ENCODE results near the gene ADARB2. TPM values are rescaled to one million over a fixed set of nuclear protein-coding genes. Genes with fewer than 3 reads are reported as not detected.

The ADARB2 gene
- total RNA-seq, 4 donors from 2014 or later = 2.0 to 9.9 (median 5.1) TPM

DNA sequence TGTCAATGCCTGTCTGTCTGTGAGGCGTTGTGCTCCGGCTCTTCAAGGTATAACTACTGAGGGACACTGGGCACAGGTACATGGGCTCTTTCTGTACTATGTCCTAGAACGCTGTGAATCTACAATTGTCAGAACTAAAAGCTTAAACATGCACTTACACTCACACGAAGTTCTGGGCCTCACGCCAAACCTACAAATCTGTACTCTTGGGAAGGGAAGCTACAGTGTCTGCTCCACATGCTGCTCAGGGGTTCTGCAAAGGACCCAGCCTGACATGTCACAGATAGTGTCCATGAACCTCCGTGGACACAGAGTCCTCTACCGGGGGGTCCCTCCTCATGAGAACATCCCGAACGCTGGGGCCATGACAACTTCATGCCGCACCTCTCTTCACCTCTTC is 412.4 kb downstream of the ADARB2 start:
- no peak for TF ChIP-seq POLR2A (IDR thresholded peaks at IDR 0.05)
- TF ChIP-seq, protein P1, sequence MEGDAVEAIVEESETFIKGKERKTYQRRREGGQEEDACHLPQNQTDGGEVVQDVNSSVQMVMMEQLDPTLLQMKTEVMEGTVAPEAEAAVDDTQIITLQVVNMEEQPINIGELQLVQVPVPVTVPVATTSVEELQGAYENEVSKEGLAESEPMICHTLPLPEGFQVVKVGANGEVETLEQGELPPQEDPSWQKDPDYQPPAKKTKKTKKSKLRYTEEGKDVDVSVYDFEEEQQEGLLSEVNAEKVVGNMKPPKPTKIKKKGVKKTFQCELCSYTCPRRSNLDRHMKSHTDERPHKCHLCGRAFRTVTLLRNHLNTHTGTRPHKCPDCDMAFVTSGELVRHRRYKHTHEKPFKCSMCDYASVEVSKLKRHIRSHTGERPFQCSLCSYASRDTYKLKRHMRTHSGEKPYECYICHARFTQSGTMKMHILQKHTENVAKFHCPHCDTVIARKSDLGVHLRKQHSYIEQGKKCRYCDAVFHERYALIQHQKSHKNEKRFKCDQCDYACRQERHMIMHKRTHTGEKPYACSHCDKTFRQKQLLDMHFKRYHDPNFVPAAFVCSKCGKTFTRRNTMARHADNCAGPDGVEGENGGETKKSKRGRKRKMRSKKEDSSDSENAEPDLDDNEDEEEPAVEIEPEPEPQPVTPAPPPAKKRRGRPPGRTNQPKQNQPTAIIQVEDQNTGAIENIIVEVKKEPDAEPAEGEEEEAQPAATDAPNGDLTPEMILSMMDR (IDR thresholded peaks at IDR 0.05) = no peak
- no peaks in the 10 kb centered on the region for H3K27me3 ChIP-seq

DNA sequence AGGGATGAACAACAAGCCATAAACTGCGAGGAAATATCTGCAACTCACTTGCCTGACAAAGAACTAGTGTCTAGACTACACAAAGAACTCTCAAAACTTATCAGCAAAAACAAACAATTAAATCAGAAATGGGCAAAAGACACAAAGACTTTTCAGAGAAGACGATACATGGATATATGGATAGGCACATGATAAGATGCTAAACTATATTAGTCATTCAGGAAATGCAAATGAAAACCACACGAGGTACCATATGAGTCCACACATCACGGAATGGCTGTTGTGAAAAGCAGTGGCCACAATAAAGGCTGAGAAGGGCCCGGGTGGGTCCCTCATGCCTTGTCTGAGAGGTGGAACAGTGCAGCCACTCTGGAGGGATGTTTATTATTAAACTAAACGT is 413.4 kb downstream of the ADARB2 start:
- Histone ChIP-seq H3K27me3 (no peaks in the 10 kb centered on the region), H3K4me1 (no peaks in the 10 kb centered on the region), H3K4me3 (no peak overlapping the region), H3K9me3 (no peaks in the 10 kb centered on the region), H3K27ac (no peak overlapping the region), H3K36me3 (no peaks in the 10 kb centered on the region)
- no peak for DNase-seq
- TF ChIP-seq, protein P1 (IDR thresholded peaks at IDR 0.05) = no peak
- no peak for TF ChIP-seq POLR2A (IDR thresholded peaks at IDR 0.05)

More for the DNA sequence above, 412.4 kb downstream of the ADARB2 start:
- H3K4me3 ChIP-seq = no peak overlapping the region
- H3K4me1 ChIP-seq = no peaks in the 10 kb centered on the region
- H3K9me3 ChIP-seq = no peaks in the 10 kb centered on the region
- DNase-seq = no peak
- no peak overlapping the region for H3K27ac ChIP-seq
- H3K36me3 ChIP-seq = no peaks in the 10 kb centered on the region

DNA sequence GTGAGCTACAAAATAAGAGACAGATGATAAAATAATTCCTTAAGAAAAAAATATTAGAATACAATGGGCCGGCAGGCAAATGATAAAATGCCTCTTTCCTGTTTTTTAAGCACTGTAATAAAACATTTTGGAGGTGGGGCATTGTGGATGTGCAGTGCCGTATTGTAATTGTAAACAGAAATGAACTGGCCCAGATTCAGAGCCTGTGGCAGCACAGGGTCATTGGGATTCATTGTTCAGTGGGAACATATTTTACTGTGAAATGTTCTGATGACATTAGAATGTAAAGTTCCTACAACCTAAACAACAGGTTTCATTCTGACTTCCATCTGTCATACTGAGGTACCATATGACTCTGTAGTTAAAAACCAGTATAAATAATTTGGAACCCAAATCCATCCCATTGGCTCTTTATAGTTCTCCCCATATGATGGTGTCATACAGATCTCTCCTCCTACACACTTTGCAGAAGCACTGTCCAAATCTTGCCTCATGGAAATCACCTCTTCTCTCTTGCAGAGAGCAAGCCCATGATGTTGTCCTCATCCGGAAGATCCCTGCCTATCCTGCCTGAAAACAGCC is 416.5 kb downstream of the ADARB2 start:
- TF ChIP-seq POLR2A (IDR thresholded peaks at IDR 0.05) = no peak
- TF ChIP-seq, protein P1 (IDR thresholded peaks at IDR 0.05) = no peak
- no peak overlapping the region for H3K4me3 ChIP-seq
- H3K27ac ChIP-seq = no peak overlapping the region
- no peaks in the 10 kb centered on the region for H3K27me3 ChIP-seq
- H3K9me3 ChIP-seq = no peaks in the 10 kb centered on the region
- no peaks in the 10 kb centered on the region for H3K4me1 ChIP-seq
- DNase-seq = no peak
- no peaks in the 10 kb centered on the region for H3K36me3 ChIP-seq

DNA sequence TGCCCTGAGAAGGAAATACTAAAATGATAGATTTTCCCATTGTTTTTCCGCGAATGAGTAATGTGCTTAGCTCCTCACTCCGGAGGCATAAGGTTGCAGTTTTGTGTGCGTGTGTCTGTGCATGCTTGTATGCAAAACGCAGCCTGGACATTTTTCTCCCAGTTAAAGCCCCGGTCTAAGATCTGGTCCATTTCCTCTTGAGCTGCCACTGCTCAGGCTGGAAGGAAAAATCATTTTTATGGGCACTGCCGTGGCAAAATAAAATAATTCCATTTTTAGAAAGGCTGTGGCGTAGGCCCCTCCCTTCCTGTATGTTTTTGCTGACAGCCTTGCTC is 420.5 kb downstream of the ADARB2 start:
- Histone ChIP-seq H3K9me3 (no peaks in the 10 kb centered on the region), H3K4me1 (no peaks in the 10 kb centered on the region), H3K27me3 (no peaks in the 10 kb centered on the region), H3K4me3 (no peak overlapping the region), H3K27ac (no peak overlapping the region), H3K36me3 (no peaks in the 10 kb centered on the region)
- DNase-seq = no peak
- TF ChIP-seq, protein P1 (IDR thresholded peaks at IDR 0.05) = no peak
- TF ChIP-seq POLR2A (IDR thresholded peaks at IDR 0.05) = no peak

DNA sequence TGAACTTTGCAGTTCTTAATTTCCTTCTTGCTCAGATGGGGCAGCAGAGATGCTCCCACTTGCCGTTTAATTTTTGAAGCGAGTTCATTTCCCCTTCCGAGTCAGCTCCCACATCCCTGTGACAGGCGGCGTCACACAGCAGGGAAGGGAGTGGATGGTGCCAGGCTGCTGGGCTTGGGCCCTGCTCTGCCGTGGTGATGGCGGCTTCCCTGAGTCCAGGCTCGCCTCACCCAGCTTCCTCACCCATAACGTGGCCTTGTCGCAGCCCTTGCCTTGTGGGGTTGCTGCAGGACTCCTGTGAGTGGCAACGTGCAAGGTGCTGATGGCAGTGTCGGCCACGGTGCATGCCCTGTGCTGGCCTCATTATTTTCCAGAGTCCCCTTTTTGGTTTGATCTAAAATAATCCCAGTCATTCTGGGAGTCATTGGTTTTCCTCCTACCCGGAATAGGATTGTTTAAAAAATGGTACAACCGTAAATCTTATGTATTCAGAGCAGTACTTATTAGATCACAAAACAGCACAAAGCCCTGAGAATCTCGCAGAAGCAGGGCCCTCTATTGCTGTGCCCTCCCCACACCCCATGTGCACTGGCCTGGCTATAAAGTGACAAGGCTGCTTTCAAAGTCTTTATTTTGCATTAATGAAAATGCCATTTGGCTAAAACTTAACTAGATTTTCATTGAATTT is 421.1 kb downstream of the ADARB2 start:
- DNase-seq = no peak
- H3K27ac ChIP-seq = no peak overlapping the region
- H3K36me3 ChIP-seq = no peaks in the 10 kb centered on the region
- TF ChIP-seq, protein P1 (IDR thresholded peaks at IDR 0.05) = no peak
- no peak for TF ChIP-seq POLR2A (IDR thresholded peaks at IDR 0.05)
- no peaks in the 10 kb centered on the region for H3K9me3 ChIP-seq
- H3K4me3 ChIP-seq = no peak overlapping the region
- H3K4me1 ChIP-seq = no peaks in the 10 kb centered on the region
- no peaks in the 10 kb centered on the region for H3K27me3 ChIP-seq

Measured in Peyer's patch (tissue), 4 donors.